Measurements from ENCODE around the gene AIFM1. TPM values are rescaled to one million over a fixed set of nuclear protein-coding genes. Genes with fewer than 3 reads are reported as not detected.
A peak's percentile ranks its signal among the peaks of the same experiment; 100 is the strongest.

Gene AIFM1
- total and polyA plus RNA-seq, 7 experiments from 2014 or later = 11.6 to 35.8 (median 24.8) TPM

DNA sequence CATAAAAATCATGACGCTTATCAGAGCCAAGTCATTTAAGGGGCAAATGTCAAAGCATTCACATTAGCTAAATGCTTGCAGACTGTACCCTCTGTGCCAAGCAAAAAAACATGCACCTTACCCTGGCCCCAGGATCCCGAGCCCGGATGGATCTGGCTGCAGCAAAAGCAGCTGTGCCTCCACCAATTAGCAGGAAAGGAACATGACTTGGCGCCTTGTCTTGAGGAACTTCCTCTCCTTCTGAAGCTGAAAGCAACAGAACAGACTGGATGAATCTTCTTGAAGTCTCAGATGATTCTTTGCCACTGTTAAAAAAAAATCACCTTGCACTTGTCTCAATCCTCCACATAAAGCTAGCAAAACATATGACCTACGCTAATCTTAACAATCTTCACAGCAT lies 18.0 kb downstream of the AIFM1 start:
- Mint-ChIP-seq H3K9me3 (peaks cover 0 to 2% (median 0%) of the 10 kb centered on the region in 11 donors), H3K27ac (no peak overlapping the region), H3K36me3 (peaks cover 9 to 19% (median 10%) of the 10 kb centered on the region in 5 donors), H3K27me3 (no peaks in the 10 kb centered on the region), H3K4me3 (no peak overlapping the region), H3K4me1 (peaks cover 0 to 4% (median 0%) of the 10 kb centered on the region in 7 donors)
- Histone ChIP-seq H3K4me3 (ENCODE audit: low read length) (no peak overlapping the region), H3K9me3 (ENCODE audit: control insufficient read depth in 2 of 3, low read length in 3 of 3) (no peaks in the 10 kb centered on the region), H3K27ac (ENCODE audit: low read depth, low read length) (no peak overlapping the region), H3K27me3 (ENCODE audit: control insufficient read depth in 2 of 2, insufficient read depth in 2 of 2, low read length in 2 of 2) (no peaks in the 10 kb centered on the region), H3K36me3 (ENCODE audit: control insufficient read depth in 2 of 3, insufficient read depth in 3 of 3, low read length in 3 of 3) (peaks cover 0 to 35% (median 3%) of the 10 kb centered on the region in 3 experiments), H3K4me1 (ENCODE audit: control insufficient read depth in 2 of 2, insufficient read depth in 2 of 2, low read length in 2 of 2) (no peaks in the 10 kb centered on the region)
- no peak for DNase-seq
- ChIA-PET CTCF (interaction anchor here (1.0 to 1.6 kb wide), 3 partner anchors 15 to 68 kb away, joined by 3 to 4 read pairs (median 3); no protein-coding TSS in a partner anchor), POLR2A (interaction anchor here (0.6 to 1.0 kb wide), 3 partner anchors 12 to 43 kb away, joined by 3 read pairs; no protein-coding TSS in a partner anchor)
- intact Hi-C loops (cut with micrococcal nuclease) = no loop called here
- ATAC-seq = no peak

- Mint-ChIP-seq H3K36me3 (peaks cover 9 to 19% (median 10%) of the 10 kb centered on the region in 5 donors), H3K4me1 (peaks cover 0 to 4% (median 0%) of the 10 kb centered on the region in 7 donors), H3K27ac (peak overlapping the region in 1 of 9 donors; percentile 2), H3K27me3 (no peaks in the 10 kb centered on the region), H3K4me3 (no peak overlapping the region), H3K9me3 (peaks cover 0 to 2% (median 0%) of the 10 kb centered on the region in 11 donors)
- Histone ChIP-seq H3K4me3 (ENCODE audit: low read length) (no peak overlapping the region), H3K4me1 (ENCODE audit: control insufficient read depth in 2 of 2, insufficient read depth in 2 of 2, low read length in 2 of 2) (no peaks in the 10 kb centered on the region), H3K36me3 (ENCODE audit: control insufficient read depth in 2 of 3, insufficient read depth in 3 of 3, low read length in 3 of 3) (peaks cover 0 to 42% (median 3%) of the 10 kb centered on the region in 3 experiments), H3K27ac (ENCODE audit: low read depth, low read length) (no peak overlapping the region), H3K9me3 (ENCODE audit: control insufficient read depth in 2 of 3, low read length in 3 of 3) (no peaks in the 10 kb centered on the region), H3K27me3 (ENCODE audit: control insufficient read depth in 2 of 2, insufficient read depth in 2 of 2, low read length in 2 of 2) (no peaks in the 10 kb centered on the region)
- intact Hi-C loops (cut with micrococcal nuclease) = no loop called here
- ATAC-seq (no peak), DNase-seq (no peak)
- ChIA-PET POLR2A (interaction anchor here (0.6 to 0.9 kb wide), 3 partner anchors 9 to 193 kb away, joined by 3 read pairs; no protein-coding TSS in a partner anchor), CTCF (no interaction called here)
Measured at GRCh38 chrX:130145123-130145522, 20.5 kb downstream of the AIFM1 start.

GRCh38 chrX:130144509-130144908 lies 21.1 kb downstream of the AIFM1 start:
- CTCF ChIA-PET = no interaction called here
- DNase-seq = no peak

GRCh38 chrX:130139474-130140201 lies 26.0 kb downstream of the AIFM1 start:
- Mint-ChIP-seq H3K27ac (peak overlapping the region in 1 of 9 donors; percentile 47), H3K4me1 (peaks cover 0 to 5% (median 0%) of the 10 kb centered on the region in 7 donors), H3K27me3 (no peaks in the 10 kb centered on the region), H3K36me3 (peaks cover 6 to 27% (median 17%) of the 10 kb centered on the region in 5 donors), H3K9me3 (peaks cover 0 to 2% (median 0%) of the 10 kb centered on the region in 11 donors), H3K4me3 (no peak overlapping the region)
- Histone ChIP-seq H3K9me3 (ENCODE audit: control insufficient read depth in 2 of 3, low read length in 3 of 3) (no peaks in the 10 kb centered on the region), H3K4me1 (ENCODE audit: control insufficient read depth in 2 of 2, insufficient read depth in 2 of 2, low read length in 2 of 2) (no peaks in the 10 kb centered on the region), H3K4me3 (ENCODE audit: low read length) (no peak overlapping the region), H3K27ac (ENCODE audit: low read depth, low read length) (no peak overlapping the region), H3K27me3 (ENCODE audit: control insufficient read depth in 2 of 2, insufficient read depth in 2 of 2, low read length in 2 of 2) (no peaks in the 10 kb centered on the region), H3K36me3 (ENCODE audit: control insufficient read depth in 2 of 3, insufficient read depth in 3 of 3, low read length in 3 of 3) (peaks cover 0 to 39% (median 8%) of the 10 kb centered on the region in 3 experiments)
- ATAC-seq (no peak), DNase-seq (no peak)
- intact Hi-C loops (cut with micrococcal nuclease) = loop anchor here in 1 of 2 donors (5.0 kb wide), 1 partner anchor 53 kb away; no protein-coding TSS in a partner anchor
- POLR2A ChIA-PET = no interaction called here
- CTCF ChIA-PET = no interaction called here

More at GRCh38 chrX:130144509-130144908, 21.1 kb downstream of the AIFM1 start:
- H3K27me3 Mint-ChIP-seq = no peaks in the 10 kb centered on the region
- POLR2A ChIA-PET = interaction anchor here (0.6 kb wide), 2 partner anchors 36 to 192 kb away, joined by 3 read pairs; no protein-coding TSS in a partner anchor
- H3K27ac Mint-ChIP-seq = peak overlapping the region in 2 of 9 donors; percentile 7 to 28
- no peak overlapping the region for H3K4me3 Mint-ChIP-seq
- intact Hi-C loops (cut with micrococcal nuclease) = loop anchor here (1.0 to 5.0 kb wide), 2 partner anchors 48 kb away; no protein-coding TSS in a partner anchor
- H3K36me3 Mint-ChIP-seq = peaks cover 9 to 19% (median 10%) of the 10 kb centered on the region in 5 donors
- Histone ChIP-seq H3K9me3 (ENCODE audit: control insufficient read depth in 2 of 3, low read length in 3 of 3) (no peaks in the 10 kb centered on the region), H3K36me3 (ENCODE audit: control insufficient read depth in 2 of 3, insufficient read depth in 3 of 3, low read length in 3 of 3) (peaks cover 0 to 47% (median 8%) of the 10 kb centered on the region in 3 experiments), H3K4me3 (ENCODE audit: low read length) (no peak overlapping the region), H3K27me3 (ENCODE audit: control insufficient read depth in 2 of 2, insufficient read depth in 2 of 2, low read length in 2 of 2) (no peaks in the 10 kb centered on the region), H3K27ac (ENCODE audit: low read depth, low read length) (no peak overlapping the region), H3K4me1 (ENCODE audit: control insufficient read depth in 2 of 2, insufficient read depth in 2 of 2, low read length in 2 of 2) (no peaks in the 10 kb centered on the region)
- H3K9me3 Mint-ChIP-seq = peaks cover 0 to 2% (median 0%) of the 10 kb centered on the region in 11 donors
- H3K4me1 Mint-ChIP-seq = peaks cover 0 to 6% (median 0%) of the 10 kb centered on the region in 7 donors
- no peak for ATAC-seq

GRCh38 chrX:130136961-130137360 lies 28.7 kb downstream of the AIFM1 start:
- H3K4me3 Mint-ChIP-seq = no peak overlapping the region
- peaks cover 0 to 5% (median 0%) of the 10 kb centered on the region in 7 donors for H3K4me1 Mint-ChIP-seq
- ChIA-PET CTCF (interaction anchor here (1.1 kb wide), 1 partner anchor 57 kb away, joined by 3 read pairs; no protein-coding TSS in a partner anchor), POLR2A (no interaction called here)
- Histone ChIP-seq H3K27ac (ENCODE audit: low read depth, low read length) (no peak overlapping the region), H3K36me3 (ENCODE audit: control insufficient read depth in 2 of 3, insufficient read depth in 3 of 3, low read length in 3 of 3) (peaks cover 0 to 36% (median 8%) of the 10 kb centered on the region in 3 experiments), H3K27me3 (ENCODE audit: control insufficient read depth in 2 of 2, insufficient read depth in 2 of 2, low read length in 2 of 2) (no peaks in the 10 kb centered on the region), H3K4me1 (ENCODE audit: control insufficient read depth in 2 of 2, insufficient read depth in 2 of 2, low read length in 2 of 2) (no peaks in the 10 kb centered on the region), H3K9me3 (ENCODE audit: control insufficient read depth in 2 of 3, low read length in 3 of 3) (no peaks in the 10 kb centered on the region), H3K4me3 (ENCODE audit: low read length) (no peak overlapping the region)
- intact Hi-C loops (cut with micrococcal nuclease) = no loop called here
- H3K36me3 Mint-ChIP-seq = peaks cover 0 to 14% (median 6%) of the 10 kb centered on the region in 5 donors
- H3K27me3 Mint-ChIP-seq = no peaks in the 10 kb centered on the region
- H3K27ac Mint-ChIP-seq = no peak overlapping the region
- ATAC-seq (no peak), DNase-seq (no peak)
- H3K9me3 Mint-ChIP-seq = no peaks in the 10 kb centered on the region

- Histone ChIP-seq H3K27me3 (ENCODE audit: control insufficient read depth in 2 of 2, insufficient read depth in 2 of 2, low read length in 2 of 2) (no peaks in the 10 kb centered on the region), H3K36me3 (ENCODE audit: control insufficient read depth in 2 of 3, insufficient read depth in 3 of 3, low read length in 3 of 3) (peaks cover 0 to 38% (median 8%) of the 10 kb centered on the region in 3 experiments), H3K4me1 (ENCODE audit: control insufficient read depth in 2 of 2, insufficient read depth in 2 of 2, low read length in 2 of 2) (no peaks in the 10 kb centered on the region), H3K9me3 (ENCODE audit: control insufficient read depth in 2 of 3, low read length in 3 of 3) (no peaks in the 10 kb centered on the region), H3K4me3 (ENCODE audit: low read length) (no peak overlapping the region), H3K27ac (ENCODE audit: low read depth, low read length) (no peak overlapping the region)
- Mint-ChIP-seq H3K4me1 (peaks cover 0 to 5% (median 0%) of the 10 kb centered on the region in 7 donors), H3K4me3 (no peak overlapping the region), H3K27me3 (no peaks in the 10 kb centered on the region), H3K36me3 (peaks cover 0 to 14% (median 6%) of the 10 kb centered on the region in 5 donors), H3K9me3 (no peaks in the 10 kb centered on the region), H3K27ac (peak overlapping the region in 1 of 9 donors; percentile 59)
- DNase-seq (no peak), ATAC-seq (no peak)
- intact Hi-C loops (cut with micrococcal nuclease) = no loop called here
- ChIA-PET CTCF (interaction anchor here (1.1 kb wide), 1 partner anchor 57 kb away, joined by 3 read pairs; no protein-coding TSS in a partner anchor), POLR2A (no interaction called here)
Measured at GRCh38 chrX:130136496-130136895, 29.1 kb downstream of the AIFM1 start.

Measured in naive thymus-derived CD4-positive, alpha-beta T cell (primary cell).